Measurements from ENCODE around the gene ENTPD2. TPM values are rescaled to one million over a fixed set of nuclear protein-coding genes. Genes with fewer than 3 reads are reported as not detected.

Gene ENTPD2
- total RNA-seq, 1 donor from 2014 or later, result 0.41 TPM

- TF ChIP-seq CTCF (IDR thresholded peaks at IDR 0.05), result no peak
- no peaks in the 10 kb centered on the region for H3K9me3 ChIP-seq
- no peaks in the 10 kb centered on the region for H3K4me1 ChIP-seq
- no peaks in the 10 kb centered on the region for H3K27me3 ChIP-seq
- ATAC-seq (no peak), DNase-seq (no peak)
- no peak overlapping the region for H3K4me3 ChIP-seq
- intact Hi-C loops (cut with DNase I), result no loop called here
- no peak overlapping the region for H3K27ac ChIP-seq
- H3K36me3 ChIP-seq, result peaks cover 5% of the 10 kb centered on the region
Observed at GRCh38 chr9:137020771-137021567, 32.9 kb downstream of the ENTPD2 start.

GRCh38 chr9:137019891-137020683 is 33.8 kb downstream of the ENTPD2 start:
- Histone ChIP-seq H3K27ac (no peak overlapping the region), H3K36me3 (peaks cover 11% of the 10 kb centered on the region), H3K4me1 (no peaks in the 10 kb centered on the region), H3K27me3 (no peaks in the 10 kb centered on the region), H3K4me3 (no peak overlapping the region), H3K9me3 (no peaks in the 10 kb centered on the region)
- DNase-seq, result no peak
- no peak for ATAC-seq
- intact Hi-C loops (cut with DNase I), result no loop called here
- no peak for TF ChIP-seq CTCF (IDR thresholded peaks at IDR 0.05)

- Histone ChIP-seq H3K36me3 (peaks cover 11% of the 10 kb centered on the region), H3K4me3 (no peak overlapping the region), H3K9me3 (no peaks in the 10 kb centered on the region), H3K27me3 (no peaks in the 10 kb centered on the region), H3K27ac (no peak overlapping the region), H3K4me1 (no peaks in the 10 kb centered on the region)
- intact Hi-C loops (cut with DNase I), result no loop called here
- DNase-seq (no peak), ATAC-seq (no peak)
- no peak for TF ChIP-seq CTCF (IDR thresholded peaks at IDR 0.05)
Observed at GRCh38 chr9:137018761-137019559, 34.9 kb downstream of the ENTPD2 start.

- ATAC-seq (no peak), DNase-seq (no peak)
- peaks cover 11% of the 10 kb centered on the region for H3K36me3 ChIP-seq
- no peaks in the 10 kb centered on the region for H3K4me1 ChIP-seq
- no peak overlapping the region for H3K27ac ChIP-seq
- no peak for TF ChIP-seq CTCF (IDR thresholded peaks at IDR 0.05)
- no peaks in the 10 kb centered on the region for H3K9me3 ChIP-seq
- no peak overlapping the region for H3K4me3 ChIP-seq
- intact Hi-C loops (cut with DNase I), result no loop called here
- no peaks in the 10 kb centered on the region for H3K27me3 ChIP-seq
Observed at GRCh38 chr9:137017791-137018497, 35.9 kb downstream of the ENTPD2 start.

GRCh38 chr9:137017071-137017470 is 36.8 kb downstream of the ENTPD2 start:
- no peaks in the 10 kb centered on the region for H3K9me3 ChIP-seq
- H3K36me3 ChIP-seq, result peaks cover 11% of the 10 kb centered on the region
- H3K4me1 ChIP-seq, result no peaks in the 10 kb centered on the region
- no peaks in the 10 kb centered on the region for H3K27me3 ChIP-seq
- TF ChIP-seq CTCF (IDR thresholded peaks at IDR 0.05), result no peak
- ATAC-seq, result no peak
- no peak overlapping the region for H3K4me3 ChIP-seq
- no peak overlapping the region for H3K27ac ChIP-seq
- no peak for DNase-seq
- intact Hi-C loops (cut with DNase I), result no loop called here
